NB4 (cell line): ENCODE results near the gene B4GALNT4.
"Not testable (repeated sequence)": the region's sequence is repeated elsewhere in the genome, so short reads cannot be mapped to it uniquely, and the experiment has no call there.

Experiments used
- DNase-seq: peaks from one replicate; pipeline ENCODE4 v3.0.0; 2010; ENCODE audit warnings: low read depth
- H3K4me3 ChIP-seq: one replicate; pipeline ENCODE4 v1.5.1; 2011; ENCODE audit warnings: mild to moderate bottlenecking, low read depth, low read length, moderate library complexity
- CTCF ChIP-seq: IDR thresholded peaks from one replicate; pipeline ENCODE4 v1.5.1; 2012; ENCODE audit warnings: low read depth, low read length
- MAX ChIP-seq: IDR thresholded peaks from 2 replicates; pipeline ENCODE4 v1.6.1; 2011; ENCODE audit warnings: low read depth, low read length
- MYC ChIP-seq: IDR thresholded peaks from 2 replicates; pipeline ENCODE4 v1.6.1; 2011; ENCODE audit warnings: low read depth, low read length
- POLR2A ChIP-seq: IDR thresholded peaks from 2 replicates; pipeline ENCODE4 v1.6.1; 2011; ENCODE audit warnings: mild to moderate bottlenecking; ENCODE audit not compliant: insufficient read length; ENCODE audit errors: extremely low read depth

B4GALNT4 gene

GRCh38 chr11:326842-327580, 42.3 kb upstream of the B4GALNT4 start:
- H3K4me3 ChIP-seq, result no peak overlapping the region
- TF ChIP-seq POLR2A (no peak), MAX (peak; percentile 67), CTCF (no peak), MYC (peak; percentile 34; the same call in 1 of the 2 replicates)
- DNase-seq, result peak; percentile 83

- no peak overlapping the region for H3K4me3 ChIP-seq
- no peak for TF ChIP-seq MAX
- TF ChIP-seq POLR2A, result no peak
- TF ChIP-seq CTCF, result no peak
- TF ChIP-seq MYC, result no peak
- no peak for DNase-seq
Measured at GRCh38 chr11:327581-327923, 41.7 kb upstream of the B4GALNT4 start.

GRCh38 chr11:328012-328411, 41.3 kb upstream of the B4GALNT4 start:
- no peak overlapping the region for H3K4me3 ChIP-seq
- no peak for DNase-seq
- TF ChIP-seq MAX (no peak), CTCF (no peak), POLR2A (no peak), MYC (no peak)

GRCh38 chr11:328516-329100, 40.7 kb upstream of the B4GALNT4 start:
- DNase-seq, H3K4me3 ChIP-seq: not testable (repeated sequence)

- H3K4me3 ChIP-seq, result no peak overlapping the region
- DNase-seq, result no peak
- TF ChIP-seq MYC (no peak), POLR2A (no peak), MAX (no peak), CTCF (no peak)
Measured at GRCh38 chr11:329886-330253, 39.4 kb upstream of the B4GALNT4 start.

- DNase-seq, result no peak
- no peak overlapping the region for H3K4me3 ChIP-seq
- no peak for TF ChIP-seq MYC
- TF ChIP-seq MAX, result no peak
- no peak for TF ChIP-seq POLR2A
- TF ChIP-seq CTCF, result no peak
Measured at GRCh38 chr11:330307-330693, 39.0 kb upstream of the B4GALNT4 start.
